Hematopoietic multipotent progenitor cell treated with erythropoietin and hydrocortisone succinate and interleukin-3 and kit ligand, for 6 days (in vitro differentiated cells): Measurements from ENCODE around the gene RAC2.

Source experiments
- DNase-seq: peaks from one replicate; pipeline ENCODE4 v3.0.0-alpha.2; 2015

Gene RAC2

GRCh38 chr22:37244114-37244921 lies at the start of gene RAC2:
Gene RAC2 (minus strand): TSS chr22:37244269. CDS start chr22:37244148, 121 bp downstream.
- DNase-seq = peak; percentile 96

GRCh38 chr22:37293172-37293571 lies 49.1 kb upstream of the RAC2 start:
- no peak for DNase-seq

- no peak for DNase-seq
Measured at GRCh38 chr22:37292641-37293040, 48.6 kb upstream of the RAC2 start.

GRCh38 chr22:37291559-37292298 lies 47.7 kb upstream of the RAC2 start:
- no peak for DNase-seq

GRCh38 chr22:37290737-37291136 lies 46.7 kb upstream of the RAC2 start:
- DNase-seq = no peak

GRCh38 chr22:37289156-37289735 lies 45.2 kb upstream of the RAC2 start:
- no peak for DNase-seq

- DNase-seq = no peak
Measured at GRCh38 chr22:37288521-37288920, 44.5 kb upstream of the RAC2 start.

GRCh38 chr22:37287550-37287951 lies 43.5 kb upstream of the RAC2 start:
- no peak for DNase-seq

GRCh38 chr22:37285937-37286336 lies 41.9 kb upstream of the RAC2 start:
- no peak for DNase-seq

GRCh38 chr22:37284805-37285355 lies 40.8 kb upstream of the RAC2 start:
- peak; percentile 80 for DNase-seq

GRCh38 chr22:37284126-37284804 lies 40.2 kb upstream of the RAC2 start:
- no peak for DNase-seq

GRCh38 chr22:37283393-37283937 lies 39.4 kb upstream of the RAC2 start:
- DNase-seq = no peak

- DNase-seq = peak; percentile 50
Measured at GRCh38 chr22:37282385-37282677, 38.3 kb upstream of the RAC2 start, which contains the start of gene CYTH4. Gene CYTH4 (plus strand): TSS chr22:37282508. CDS start chr22:37282570, 62 bp downstream.

GRCh38 chr22:37281646-37282384 lies 37.7 kb upstream of the RAC2 start:
- DNase-seq = no peak

- no peak for DNase-seq
Measured at GRCh38 chr22:37281195-37281594, 37.1 kb upstream of the RAC2 start.

GRCh38 chr22:37280718-37281117 lies 36.6 kb upstream of the RAC2 start:
- no peak for DNase-seq

- DNase-seq = peak; percentile 44
Measured at GRCh38 chr22:37279331-37280181, 35.5 kb upstream of the RAC2 start.

GRCh38 chr22:37278261-37278660 lies 34.2 kb upstream of the RAC2 start:
- no peak for DNase-seq

GRCh38 chr22:37277384-37277783 lies 33.3 kb upstream of the RAC2 start:
- no peak for DNase-seq

- DNase-seq = no peak
Measured at GRCh38 chr22:37276776-37277175, 32.7 kb upstream of the RAC2 start.

GRCh38 chr22:37275622-37276021 lies 31.6 kb upstream of the RAC2 start:
- no peak for DNase-seq
